ENCODE data around the gene BEND6.

BEND6 gene

GRCh38 chr6:57075092-57075491 lies 120.2 kb downstream of the BEND6 start:
- Histone ChIP-seq H3K27me3 (ENCODE audit: insufficient read depth, low read length) (peaks cover 57% of the 10 kb centered on the region), H3K36me3 (ENCODE audit: insufficient read depth, low read depth, low read length) (no peaks in the 10 kb centered on the region), H3K9ac (ENCODE audit: low read depth, low read length) (no peak overlapping the region), H3K9me3 (ENCODE audit: insufficient read depth, low read depth, low read length) (no peaks in the 10 kb centered on the region), H3K4me3 (ENCODE audit: low read length) (no peak overlapping the region), H3K27ac (ENCODE audit: low read length) (no peak overlapping the region), H3K4me1 (ENCODE audit: insufficient read depth, low read length) (peaks cover 12% of the 10 kb centered on the region)
